Neural cell (in vitro differentiated cells): Measurements from ENCODE around the gene NFASC.

ENCODE experiments used
- EZH2 ChIP-seq: fragments of 200-600, 300-800 bp; shearing (Covaris generic), sonication (generic); IDR thresholded peaks from 2 replicates; pipeline ENCODE4 v1.6.1; 2014; ENCODE audit warnings: antibody characterized with exemption, low read length, borderline replicate concordance, mild to moderate bottlenecking; ENCODE audit not compliant: insufficient read depth, poor library complexity, severe bottlenecking
- TF ChIP-seq, protein P1 (sequence below): fragments of 450-650 bp; IDR thresholded peaks from 2 replicates; pipeline ENCODE4 v1.5.1; 2014; ENCODE audit warnings: antibody characterized with exemption, mild to moderate bottlenecking, moderate library complexity; ENCODE audit not compliant: poor library complexity, severe bottlenecking

- TF ChIP-seq, protein P1, sequence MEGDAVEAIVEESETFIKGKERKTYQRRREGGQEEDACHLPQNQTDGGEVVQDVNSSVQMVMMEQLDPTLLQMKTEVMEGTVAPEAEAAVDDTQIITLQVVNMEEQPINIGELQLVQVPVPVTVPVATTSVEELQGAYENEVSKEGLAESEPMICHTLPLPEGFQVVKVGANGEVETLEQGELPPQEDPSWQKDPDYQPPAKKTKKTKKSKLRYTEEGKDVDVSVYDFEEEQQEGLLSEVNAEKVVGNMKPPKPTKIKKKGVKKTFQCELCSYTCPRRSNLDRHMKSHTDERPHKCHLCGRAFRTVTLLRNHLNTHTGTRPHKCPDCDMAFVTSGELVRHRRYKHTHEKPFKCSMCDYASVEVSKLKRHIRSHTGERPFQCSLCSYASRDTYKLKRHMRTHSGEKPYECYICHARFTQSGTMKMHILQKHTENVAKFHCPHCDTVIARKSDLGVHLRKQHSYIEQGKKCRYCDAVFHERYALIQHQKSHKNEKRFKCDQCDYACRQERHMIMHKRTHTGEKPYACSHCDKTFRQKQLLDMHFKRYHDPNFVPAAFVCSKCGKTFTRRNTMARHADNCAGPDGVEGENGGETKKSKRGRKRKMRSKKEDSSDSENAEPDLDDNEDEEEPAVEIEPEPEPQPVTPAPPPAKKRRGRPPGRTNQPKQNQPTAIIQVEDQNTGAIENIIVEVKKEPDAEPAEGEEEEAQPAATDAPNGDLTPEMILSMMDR: no peak
- no peak for TF ChIP-seq EZH2
These were observed 130.5 kb downstream of the NFASC start for GRCh38 chr1:205001162-205001561.
